RWPE1 (cell line): ENCODE results near the gene OSBP2.

Experiments used
- CTCF ChIA-PET: fragments of 350-600 bp; sonication (Branson Sonifier 250); formaldehyde crosslinking; extraction: SDS; loops from one replicate; lab custom pipeline; 2021; lab: Yijun Ruan, JAX
- POLR2A ChIA-PET: fragments of 400-600 bp; formaldehyde crosslinking; extraction: SDS; loops from one replicate; lab custom pipeline; 2020; ENCODE audit warnings: antibody characterized with exemption; ENCODE audit not compliant: low non-redundant PET; lab: Yijun Ruan, JAX
- DNase-seq: peaks from one replicate; pipeline ENCODE4 v3.0.0; 2012; ENCODE audit warnings: low spot score
- H3K27ac ChIP-seq: fragments of 450-650 bp; 2 replicates; pipeline ENCODE4 v1.5.1; 2017
- CTCF ChIP-seq: fragments of 450-650 bp; conservative IDR thresholded peaks from 2 replicates; pipeline ENCODE4 v1.5.1; 2017; ENCODE audit warnings: low read depth, mild to moderate bottlenecking

OSBP2 gene

GRCh38 chr22:30909306-30909705 lies 214.6 kb downstream of the OSBP2 start:
- ChIA-PET POLR2A (no interaction called here), CTCF (no interaction called here)
- DNase-seq, result no peak
- no peak overlapping the region for H3K27ac ChIP-seq
- no peak for TF ChIP-seq CTCF

GRCh38 chr22:30910358-30910757 lies 215.7 kb downstream of the OSBP2 start:
- no peak overlapping the region for H3K27ac ChIP-seq
- ChIA-PET POLR2A (no interaction called here), CTCF (no interaction called here)
- no peak for DNase-seq
- TF ChIP-seq CTCF, result no peak

- POLR2A ChIA-PET, result no interaction called here
- no peak overlapping the region for H3K27ac ChIP-seq
- CTCF ChIA-PET, result interaction anchor here (0.6 kb wide), 1 partner anchor 145 kb away, joined by 3 read pairs; no protein-coding TSS in a partner anchor
- DNase-seq, result no peak
- TF ChIP-seq CTCF, result no peak
These were observed 224.1 kb downstream of the OSBP2 start for GRCh38 chr22:30918761-30919160.

- no peak for TF ChIP-seq CTCF
- POLR2A ChIA-PET, result no interaction called here
These were observed 225.3 kb downstream of the OSBP2 start for GRCh38 chr22:30919973-30920372.

GRCh38 chr22:30920407-30920806 lies 225.7 kb downstream of the OSBP2 start:
- peak; percentile 91 for TF ChIP-seq CTCF
- CTCF ChIA-PET, result interaction anchor here (0.6 to 1.7 kb wide), 21 partner anchors 12 to 618 kb away, joined by 3 to 10 read pairs (median 4); no protein-coding TSS in a partner anchor
- DNase-seq, result peak; percentile 68
- POLR2A ChIA-PET, result no interaction called here
- no peak overlapping the region for H3K27ac ChIP-seq

More at GRCh38 chr22:30919973-30920372, 225.3 kb downstream of the OSBP2 start:
- CTCF ChIA-PET, result interaction anchor here (0.6 to 1.7 kb wide), 22 partner anchors 12 to 618 kb away, joined by 3 to 10 read pairs (median 4); no protein-coding TSS in a partner anchor
- no peak overlapping the region for H3K27ac ChIP-seq
- DNase-seq, result no peak

GRCh38 chr22:30921108-30921507 lies 226.4 kb downstream of the OSBP2 start:
- no peak for TF ChIP-seq CTCF
- peak; percentile 9 for DNase-seq
- ChIA-PET CTCF (interaction anchor here (0.6 to 1.7 kb wide), 3 partner anchors 25 to 334 kb away, joined by 3 to 10 read pairs (median 4); no protein-coding TSS in a partner anchor), POLR2A (no interaction called here)
- no peak overlapping the region for H3K27ac ChIP-seq
